Stimulated activated CD8-positive, alpha-beta memory T cell treated with anti-CD3 and anti-CD28 coated beads, Interleukin-7, amount 100 ng/mL, for 1 hour (primary cell): ENCODE data around the gene MLX.
"Not testable (repeated sequence)": the region's sequence is repeated elsewhere in the genome, so short reads cannot be mapped to it uniquely, and the experiment has no call there.

Source experiments
- DNase-seq, 2 donors: peaks; one replicate each; pipeline ENCODE4 v3.0.0-alpha.2; 2020; ENCODE audit warnings: low read depth in 2 of 2

Gene MLX

GRCh38 chr17:42618442-42619150 is 51.7 kb downstream of the MLX start:
- no peak for DNase-seq

GRCh38 chr17:42621987-42622386 is 55.1 kb downstream of the MLX start:
- DNase-seq: not testable (repeated sequence)
